Esophagus squamous epithelium (tissue), 4 donors: ENCODE results near the gene SPINT4.

Source experiments
- POLR2A ChIP-seq, 4 donors: fragments of 450-650 bp; IDR thresholded peaks; one replicate each; pipeline ENCODE4 v1.6.1; 2017; ENCODE audit warnings: antibody characterized with exemption in 4 of 4, mild to moderate bottlenecking in 4 of 4, moderate library complexity in 3 of 4
- TF ChIP-seq, protein P1 (sequence below), 6 experiments: fragments of 450-650 bp in 4 of 6; fragments of 200-600 bp in 2 of 6; sonication (generic) in 2 of 6; IDR thresholded peaks; one replicate each; pipeline ENCODE4 v1.5.1; 2016 to 2019; ENCODE audit warnings: antibody characterized with exemption in 6 of 6, mild to moderate bottlenecking in 4 of 6, moderate library complexity in 4 of 6

DNA sequence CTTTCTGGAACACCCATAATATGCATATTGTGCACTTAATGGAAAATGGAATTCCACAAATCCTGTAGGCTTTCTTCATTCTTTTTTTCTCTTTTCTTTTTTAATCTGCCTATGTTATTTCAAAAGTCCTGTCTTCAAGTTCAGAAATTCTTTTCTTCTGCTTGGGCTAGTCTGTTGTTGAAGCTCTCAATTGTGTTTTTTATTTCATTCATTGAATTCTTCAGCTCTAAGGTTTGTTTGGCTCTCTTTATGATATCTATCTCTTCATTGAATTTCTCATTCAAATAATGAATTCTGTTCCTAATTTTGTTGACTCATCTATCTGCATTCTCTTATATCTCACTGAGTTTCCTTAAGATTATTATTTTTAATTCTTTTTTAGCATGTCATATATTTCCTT, 10.1 kb downstream of the SPINT4 start:
- TF ChIP-seq, protein P1, sequence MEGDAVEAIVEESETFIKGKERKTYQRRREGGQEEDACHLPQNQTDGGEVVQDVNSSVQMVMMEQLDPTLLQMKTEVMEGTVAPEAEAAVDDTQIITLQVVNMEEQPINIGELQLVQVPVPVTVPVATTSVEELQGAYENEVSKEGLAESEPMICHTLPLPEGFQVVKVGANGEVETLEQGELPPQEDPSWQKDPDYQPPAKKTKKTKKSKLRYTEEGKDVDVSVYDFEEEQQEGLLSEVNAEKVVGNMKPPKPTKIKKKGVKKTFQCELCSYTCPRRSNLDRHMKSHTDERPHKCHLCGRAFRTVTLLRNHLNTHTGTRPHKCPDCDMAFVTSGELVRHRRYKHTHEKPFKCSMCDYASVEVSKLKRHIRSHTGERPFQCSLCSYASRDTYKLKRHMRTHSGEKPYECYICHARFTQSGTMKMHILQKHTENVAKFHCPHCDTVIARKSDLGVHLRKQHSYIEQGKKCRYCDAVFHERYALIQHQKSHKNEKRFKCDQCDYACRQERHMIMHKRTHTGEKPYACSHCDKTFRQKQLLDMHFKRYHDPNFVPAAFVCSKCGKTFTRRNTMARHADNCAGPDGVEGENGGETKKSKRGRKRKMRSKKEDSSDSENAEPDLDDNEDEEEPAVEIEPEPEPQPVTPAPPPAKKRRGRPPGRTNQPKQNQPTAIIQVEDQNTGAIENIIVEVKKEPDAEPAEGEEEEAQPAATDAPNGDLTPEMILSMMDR (IDR thresholded peaks at IDR 0.05) = no peak
- no peak for TF ChIP-seq POLR2A (IDR thresholded peaks at IDR 0.05)
